PC-3 (cell line): ENCODE results near the gene AGAP1. TPM values are rescaled to one million over a fixed set of nuclear protein-coding genes. Genes with fewer than 3 reads are reported as not detected.

Experiments
- ATAC-seq: fragments of 200-7000 bp; cut with Tn5 transposase; 2 replicates; pipeline ENCODE4 v1.9.1; 2020; ENCODE audit warnings: mild to moderate bottlenecking, moderate library complexity
- BruUV-seq: library from RNA; stranded (reverse); fragments of 400-500 nt; replicated peaks from 2 replicates; lab custom pipeline; 2021; lab: Mats Ljungman, UMichigan
- CTCF ChIA-PET: fragments of 300-600 bp; sonication (Branson Sonifier 250); formaldehyde crosslinking; loops from one replicate; lab custom pipeline; 2022; ENCODE audit warnings: antibody characterized with exemption; lab: Charles Lee
- POLR2A ChIA-PET: fragments of 300-600 bp; sonication (Branson Sonifier 250); formaldehyde crosslinking; loops from one replicate; lab custom pipeline; 2022; ENCODE audit warnings: antibody characterized with exemption; ENCODE audit not compliant: unreplicated experiment; lab: Charles Lee
- DNase-seq: peaks from one replicate; pipeline ENCODE4 v3.0.0-alpha.2; 2015
- H2AFZ ChIP-seq: fragments of 300-600 bp; sonication (generic); 2 replicates; pipeline ENCODE4 v1.6.0; 2016; ENCODE audit warnings: antibody characterized with exemption, low read length
- H3F3A ChIP-seq: fragments of 300-600 bp; sonication (generic); one replicate; pipeline ENCODE4 v1.6.0; 2017; ENCODE audit warnings: antibody characterized with exemption, low read length, control low read depth, mild to moderate bottlenecking; ENCODE audit not compliant: unreplicated experiment
- H3K27ac ChIP-seq: fragments of 300-600 bp; sonication (generic); 2 replicates; pipeline ENCODE4 v1.5.1; 2016; ENCODE audit warnings: mild to moderate bottlenecking, low read length
- H3K27me3 ChIP-seq: fragments of 300-600 bp; sonication (generic); 2 replicates; pipeline ENCODE4 v1.6.1; 2016; ENCODE audit warnings: low read length, mixed read lengths
- H3K36me3 ChIP-seq: fragments of 300-600 bp; sonication (generic); 2 replicates; pipeline ENCODE4 v1.6.1; 2016; ENCODE audit warnings: low read depth, mixed run types, low read length, mixed read lengths
- H3K4me1 ChIP-seq: fragments of 300-600 bp; sonication (generic); 2 replicates; pipeline ENCODE4 v1.5.1; 2016; ENCODE audit warnings: low read length; ENCODE audit not compliant: insufficient read depth
- H3K4me2 ChIP-seq: fragments of 300-600 bp; sonication (generic); 2 replicates; pipeline ENCODE4 v1.6.0; 2016; ENCODE audit warnings: low read length
- H3K4me3 ChIP-seq: fragments of 300-600 bp; sonication (generic); 2 replicates; pipeline ENCODE4 v1.5.1; 2016; ENCODE audit warnings: mild to moderate bottlenecking, low read length, mixed read lengths
- H3K79me2 ChIP-seq: fragments of 300-600 bp; sonication (generic); 2 replicates; pipeline ENCODE4 v1.6.1; 2017; ENCODE audit warnings: low read length, mixed read lengths
- H3K9ac ChIP-seq: fragments of 300-600 bp; sonication (generic); 2 replicates; pipeline ENCODE4 v1.6.0; 2016; ENCODE audit warnings: mild to moderate bottlenecking, low read length
- H3K9me2 ChIP-seq: fragments of 300-600 bp; sonication (generic); replicated peaks from 2 replicates; pipeline ENCODE4 v1.6.1; 2016; ENCODE audit warnings: mixed run types, low read length, mixed read lengths
- H3K9me3 ChIP-seq: fragments of 300-600 bp; sonication (generic); 2 replicates; pipeline ENCODE4 v1.6.1; 2016; ENCODE audit warnings: low read length, mixed read lengths
- H4K20me1 ChIP-seq: fragments of 300-600 bp; sonication (generic); 2 replicates; pipeline ENCODE4 v1.6.1; 2016; ENCODE audit warnings: low read length, mixed read lengths
- CTCF ChIP-seq: fragments of 300-600 bp; sonication (generic); conservative IDR thresholded peaks from 2 replicates; pipeline ENCODE4 v1.5.1; 2017; ENCODE audit warnings: antibody characterized with exemption, low read depth, mild to moderate bottlenecking, low read length
- EZH2 ChIP-seq: fragments of 300-600 bp; sonication (generic); IDR thresholded peaks from one replicate; pipeline ENCODE4 v1.6.1; 2017; ENCODE audit warnings: antibody characterized with exemption, mild to moderate bottlenecking, low read length; ENCODE audit not compliant: unreplicated experiment
- EZH2phosphoT487 ChIP-seq: fragments of 300-600 bp; sonication (generic); IDR thresholded peaks from 2 replicates; pipeline ENCODE4 v1.6.1; 2018; ENCODE audit warnings: mild to moderate bottlenecking, antibody characterized with exemption, low read length, borderline replicate concordance
- intact Hi-C: fragments of 100-400 bp; cut with micrococcal nuclease; formaldehyde crosslinking; loops from 2 replicates; pipeline ENCODE4 v1.9.0; 2023
- total RNA-seq: library from RNA; depleted of rRNA; stranded (reverse); fragments of >200 nt; gene quantifications from 2 replicates; pipeline ENCODE4 v1.2.3, GENCODE V29; 2014

Gene AGAP1
- total RNA-seq, 1 experiment from 2014 or later = 31.0 TPM

- Histone ChIP-seq H3K9ac (no peak overlapping the region), H3K4me1 (peaks cover 7% of the 10 kb centered on the region), H3K79me2 (no peaks in the 10 kb centered on the region), H3K27ac (no peak overlapping the region), H2AFZ (no peak overlapping the region), H3K4me3 (no peak overlapping the region), H4K20me1 (no peaks in the 10 kb centered on the region), H3K4me2 (no peak overlapping the region), H3K9me2 (no peaks in the 10 kb centered on the region), H3K27me3 (no peaks in the 10 kb centered on the region), H3K9me3 (no peaks in the 10 kb centered on the region), H3K36me3 (no peaks in the 10 kb centered on the region), H3F3A (no peaks in the 10 kb centered on the region)
- ChIA-PET POLR2A (no interaction called here), CTCF (no interaction called here)
- no peak for ATAC-seq
- BruUV-seq = no TSS peak
- intact Hi-C loops = no loop called here
- no peak for DNase-seq
- no peak for TF ChIP-seq EZH2
- no peak for TF ChIP-seq EZH2phosphoT487
- no peak for TF ChIP-seq CTCF
Measured at GRCh38 chr2:236073246-236073645, 579.4 kb downstream of the AGAP1 start.

- ChIA-PET POLR2A (no interaction called here), CTCF (interaction anchor here (0.5 kb wide), 1 partner anchor 295 kb away, joined by 3 read pairs; no protein-coding TSS in a partner anchor)
- no peak overlapping the region for H2AFZ ChIP-seq
- H3K36me3 ChIP-seq = no peaks in the 10 kb centered on the region
- H3K9ac ChIP-seq = no peak overlapping the region
- TF ChIP-seq EZH2 (no peak), CTCF (no peak), EZH2phosphoT487 (no peak)
- ATAC-seq (no peak), DNase-seq (no peak)
- H4K20me1 ChIP-seq = no peaks in the 10 kb centered on the region; the same call in 1 of the 2 replicates
- intact Hi-C loops = no loop called here
- H3K27me3 ChIP-seq = no peaks in the 10 kb centered on the region
- no TSS peak for BruUV-seq
- H3K4me1 ChIP-seq = peaks cover 15% of the 10 kb centered on the region
- no peak overlapping the region for H3K27ac ChIP-seq
- no peaks in the 10 kb centered on the region for H3K79me2 ChIP-seq
- no peaks in the 10 kb centered on the region for H3K9me3 ChIP-seq
- no peaks in the 10 kb centered on the region for H3K9me2 ChIP-seq
- H3K4me3 ChIP-seq = no peak overlapping the region
- no peaks in the 10 kb centered on the region for H3F3A ChIP-seq
- no peak overlapping the region for H3K4me2 ChIP-seq
Measured at GRCh38 chr2:236073867-236074655, 580.2 kb downstream of the AGAP1 start.

DNA sequence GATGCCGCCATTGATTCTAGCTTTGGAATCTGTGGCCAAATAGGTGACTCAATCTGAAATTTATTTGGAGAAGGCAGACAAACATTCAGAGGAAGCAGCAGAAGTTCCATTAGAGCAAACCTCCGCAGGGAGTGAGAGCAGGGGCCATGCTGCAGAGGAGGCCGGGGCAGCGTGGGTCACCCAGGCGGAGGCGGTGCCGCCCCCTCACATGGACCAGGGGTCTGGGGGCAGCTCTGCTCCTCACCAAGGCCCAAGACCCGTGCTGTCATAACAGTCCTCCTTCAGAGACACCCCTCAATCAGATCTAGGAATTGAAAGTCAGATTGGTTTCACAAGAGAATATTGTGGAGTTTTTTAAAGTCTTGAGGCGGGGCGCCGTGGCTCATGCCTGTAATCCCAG, 582.0 kb downstream of the AGAP1 start:
- Histone ChIP-seq H3K79me2 (no peaks in the 10 kb centered on the region), H3K9me2 (no peaks in the 10 kb centered on the region), H3F3A (no peaks in the 10 kb centered on the region), H3K4me1 (peaks cover 15% of the 10 kb centered on the region), H4K20me1 (no peaks in the 10 kb centered on the region; the same call in 1 of the 2 replicates), H3K27ac (no peak overlapping the region), H3K27me3 (no peaks in the 10 kb centered on the region), H3K4me2 (no peak overlapping the region), H3K9ac (no peak overlapping the region), H3K4me3 (no peak overlapping the region), H3K36me3 (no peaks in the 10 kb centered on the region), H3K9me3 (no peaks in the 10 kb centered on the region), H2AFZ (no peak overlapping the region)
- intact Hi-C loops = no loop called here
- ChIA-PET CTCF (no interaction called here), POLR2A (no interaction called here)
- no peak for ATAC-seq
- TF ChIP-seq EZH2phosphoT487 (no peak), EZH2 (no peak), CTCF (no peak)
- no peak for DNase-seq
- BruUV-seq = no TSS peak
